Peyer's patch (tissue), 4 donors: ENCODE results near the gene HCCS.

Source experiments
- POLR2A ChIP-seq, 2 donors: fragments of 450-650 bp; IDR thresholded peaks; one replicate each; pipeline ENCODE4 v1.5.1; 2017; ENCODE audit warnings: antibody characterized with exemption in 2 of 2, mild to moderate bottlenecking in 2 of 2, moderate library complexity in 2 of 2
- TF ChIP-seq, protein P1 (sequence below), 6 experiments: fragments of 450-650 bp in 4 of 6; fragments of 200-600 bp in 2 of 6; sonication (generic) in 1 of 6; IDR thresholded peaks; one replicate each; pipeline ENCODE4 v1.5.1; 2017 to 2019; ENCODE audit warnings: antibody characterized with exemption in 6 of 6, mild to moderate bottlenecking in 3 of 6, moderate library complexity in 1 of 6

DNA sequence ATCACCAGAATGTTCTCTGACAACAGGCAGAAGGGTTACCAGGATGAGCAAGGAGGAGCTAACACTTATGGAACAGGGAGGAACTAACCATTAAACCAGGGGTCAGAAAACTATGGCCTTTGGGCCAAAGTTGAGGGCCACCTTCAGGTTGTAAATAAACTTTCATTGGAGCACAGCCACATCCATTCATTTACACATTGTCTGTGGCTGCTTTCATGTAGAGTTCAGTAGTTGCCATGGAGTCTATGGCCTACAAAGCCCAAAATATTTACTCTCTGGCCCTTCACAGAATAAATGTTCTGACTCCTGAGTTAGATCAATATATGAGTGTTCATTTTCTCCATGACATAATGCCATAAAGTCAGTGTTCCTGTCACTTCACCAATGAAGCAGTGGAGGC is 13.2 kb upstream of the HCCS start:
- TF ChIP-seq, protein P1, sequence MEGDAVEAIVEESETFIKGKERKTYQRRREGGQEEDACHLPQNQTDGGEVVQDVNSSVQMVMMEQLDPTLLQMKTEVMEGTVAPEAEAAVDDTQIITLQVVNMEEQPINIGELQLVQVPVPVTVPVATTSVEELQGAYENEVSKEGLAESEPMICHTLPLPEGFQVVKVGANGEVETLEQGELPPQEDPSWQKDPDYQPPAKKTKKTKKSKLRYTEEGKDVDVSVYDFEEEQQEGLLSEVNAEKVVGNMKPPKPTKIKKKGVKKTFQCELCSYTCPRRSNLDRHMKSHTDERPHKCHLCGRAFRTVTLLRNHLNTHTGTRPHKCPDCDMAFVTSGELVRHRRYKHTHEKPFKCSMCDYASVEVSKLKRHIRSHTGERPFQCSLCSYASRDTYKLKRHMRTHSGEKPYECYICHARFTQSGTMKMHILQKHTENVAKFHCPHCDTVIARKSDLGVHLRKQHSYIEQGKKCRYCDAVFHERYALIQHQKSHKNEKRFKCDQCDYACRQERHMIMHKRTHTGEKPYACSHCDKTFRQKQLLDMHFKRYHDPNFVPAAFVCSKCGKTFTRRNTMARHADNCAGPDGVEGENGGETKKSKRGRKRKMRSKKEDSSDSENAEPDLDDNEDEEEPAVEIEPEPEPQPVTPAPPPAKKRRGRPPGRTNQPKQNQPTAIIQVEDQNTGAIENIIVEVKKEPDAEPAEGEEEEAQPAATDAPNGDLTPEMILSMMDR (IDR thresholded peaks at IDR 0.05), result no peak
- TF ChIP-seq POLR2A (IDR thresholded peaks at IDR 0.05), result no peak
